ENCODE measurements around the gene ALX3. TPM values are rescaled to one million over a fixed set of nuclear protein-coding genes. Genes with fewer than 3 reads are reported as not detected.

Gene ALX3
- total and polyA plus RNA-seq, 10 of the 15 experiments (the other 5 are each of a cell fraction or from before 2014, with no cell fraction given) = not detected

- no peak overlapping the region for H3K4me3 ChIP-seq
- ATAC-seq (no peak), DNase-seq (ENCODE audit: low read depth, low spot score) (no peak), FAIRE-seq (no peak)
- H3K4me2 ChIP-seq (ENCODE audit: control insufficient read depth, insufficient read depth) = no peak overlapping the region
- ChIA-PET CTCF (interaction anchor here (1.0 to 4.1 kb wide), 5 partner anchors 9 to 27 kb away, joined by 3 to 21 read pairs (median 7); no protein-coding TSS in a partner anchor), POLR2A (no interaction called here), SMC1A (ENCODE audit: uncharacterized antibody, unreplicated experiment) (interaction anchor here (1.0 to 1.4 kb wide), 2 partner anchors 66 to 261 kb away, joined by 3 read pairs; no protein-coding TSS in a partner anchor), RAD21 (ENCODE audit: unreplicated experiment) (no interaction called here)
- WGBS (ENCODE audit: insufficient coverage, insufficient replicate concordance, low lambda C conversion rate, missing lambda C conversion rate) = 89% methylated on average over 5 of the region's 5 CpGs
- H3K79me2 ChIP-seq (ENCODE audit: control insufficient read depth, insufficient read depth, low read length) = peaks cover 20% of the 10 kb centered on the region
- H3K27ac ChIP-seq (ENCODE audit: control insufficient read depth, insufficient read depth) = no peak overlapping the region
- intact Hi-C loops (cut with micrococcal nuclease; ENCODE audit: unreplicated experiment) = no loop called here
- H3K4me1 ChIP-seq (ENCODE audit: control insufficient read depth, insufficient read depth, low read length) = peaks cover 14% of the 10 kb centered on the region
- peaks cover 22 to 32% of the 10 kb centered on the region in 2 experiments for H3K36me3 ChIP-seq (ENCODE audit: control insufficient read depth in 2 of 2, insufficient read depth in 2 of 2, low read length in 1 of 2)
- no peaks in the 10 kb centered on the region; the same call in 1 of the 2 replicates for H4K20me1 ChIP-seq (ENCODE audit: control insufficient read depth, insufficient read depth)
- no peak overlapping the region for H2AFZ ChIP-seq (ENCODE audit: control insufficient read depth, low read depth, low read length)
- in situ Hi-C loops (cut with MboI) = no loop called here
- no peaks in the 10 kb centered on the region for H3K27me3 ChIP-seq (replicated peaks in 1 of 2; ENCODE audit: control insufficient read depth in 2 of 2, insufficient read depth in 2 of 2, low read length in 1 of 2)
- BruUV-seq (replicated peaks) = no TSS peak
- TF ChIP-seq CREM (IDR thresholded peaks at IDR 0.05; ENCODE audit: low read depth) (no peak), MYC (IDR thresholded peaks at IDR 0.05; ENCODE audit: insufficient read depth, insufficient read length, insufficient replicate concordance, low read length, severe bottlenecking) (no peak), KLF5 (IDR thresholded peaks at IDR 0.05; ENCODE audit: partially characterized antibody) (no peak), CBX3 (IDR thresholded peaks at IDR 0.05; ENCODE audit: borderline replicate concordance, low read depth) (no peak), STAT3 (IDR thresholded peaks at IDR 0.05; ENCODE audit: low read depth, low read length) (no peak), RELA (IDR thresholded peaks at IDR 0.05; ENCODE audit: borderline replicate concordance, partially characterized antibody) (no peak), NBN (IDR thresholded peaks at IDR 0.05) (no peak), POLR2AphosphoS5 (IDR thresholded peaks at IDR 0.05; ENCODE audit: low read length) (no peak), SPI1 (IDR thresholded peaks at IDR 0.05; ENCODE audit: borderline replicate concordance, insufficient read depth, low read depth, low read length) (no peak), SUPT20H (IDR thresholded peaks at IDR 0.05; ENCODE audit: borderline replicate concordance, control insufficient read depth, low read depth, low read length) (no peak)
- H3K9me3 ChIP-seq (replicated peaks; ENCODE audit: control insufficient read depth, insufficient read depth, low read length) = no peaks in the 10 kb centered on the region
- H3K9ac ChIP-seq (ENCODE audit: control insufficient read depth, insufficient read depth, low read length) = no peak overlapping the region
These were observed 32.2 kb downstream of the ALX3 start for GRCh38 chr1:110038271-110038670.

Data from GM12878 (cell line).